HepG2 (cell line): Measurements from ENCODE around the gene CFAP221. TPM values are rescaled to one million over a fixed set of nuclear protein-coding genes. Genes with fewer than 3 reads are reported as not detected.

Experiments
- ARNTL ChIP-seq: sonication (generic); formaldehyde crosslinking; IDR thresholded peaks from 2 replicates; pipeline ENCODE4 v1.4.0; 2020; ENCODE audit warnings: mild to moderate bottlenecking, missing genetic modification reagents
- ATF7-NPFF ChIP-seq: sonication (generic); formaldehyde crosslinking; IDR thresholded peaks from 2 replicates; pipeline ENCODE4 v1.8.1; 2023; ENCODE audit warnings: mild to moderate bottlenecking, low read depth, missing genetic modification reagents, moderate library complexity
- FOXK1 ChIP-seq: sonication (generic); formaldehyde crosslinking; IDR thresholded peaks from 2 replicates; pipeline ENCODE4 v1.4.0; 2020; ENCODE audit warnings: low read depth, missing genetic modification reagents, borderline replicate concordance
- NCOA5 ChIP-seq: sonication (generic); formaldehyde crosslinking; IDR thresholded peaks from 2 replicates; pipeline ENCODE4 v1.4.0; 2020; ENCODE audit warnings: missing genetic modification reagents
- POGZ ChIP-seq: sonication (generic); formaldehyde crosslinking; IDR thresholded peaks from 2 replicates; pipeline ENCODE4 v1.4.0; 2020; ENCODE audit warnings: mild to moderate bottlenecking, missing genetic modification reagents
- PRPF4 ChIP-seq: fragments of 200-400 bp; formaldehyde crosslinking; IDR thresholded peaks from 2 replicates; pipeline ENCODE4 v1.6.1; 2016; ENCODE audit warnings: low read length, low read depth; ENCODE audit not compliant: poor library complexity, severe bottlenecking
- RFXANK ChIP-seq: IDR thresholded peaks from 2 replicates; pipeline ENCODE4 v1.6.1; 2016
- SMARCE1 ChIP-seq: fragments of 450-650 bp; IDR thresholded peaks from 2 replicates; pipeline ENCODE4 v1.6.1; 2017; ENCODE audit warnings: borderline replicate concordance
- SMYD3 ChIP-seq: sonication (generic); formaldehyde crosslinking; IDR thresholded peaks from 2 replicates; pipeline ENCODE4 v1.8.1; 2023; ENCODE audit warnings: mild to moderate bottlenecking, missing genetic modification reagents
- TCF12 ChIP-seq, 2 experiments: fragments of 450-650 bp in 1 of 2; sonication (generic) in 1 of 2; formaldehyde crosslinking in 1 of 2; IDR thresholded peaks; 2 replicates each; pipeline versions ENCODE4 v1.6.1 to v1.8.0; 2017 to 2022; ENCODE audit warnings: antibody characterized with exemption in 1 of 2, mild to moderate bottlenecking in 1 of 2, missing genetic modification reagents in 1 of 2, moderate library complexity in 1 of 2
- ZBTB4 ChIP-seq: sonication (generic); formaldehyde crosslinking; IDR thresholded peaks from 2 replicates; pipeline ENCODE4 v1.4.0; 2020; ENCODE audit warnings: missing genetic modification reagents, mild to moderate bottlenecking, borderline replicate concordance
- ZNF354B ChIP-seq: sonication (generic); formaldehyde crosslinking; IDR thresholded peaks from 2 replicates; pipeline ENCODE4 v1.8.0; 2022; ENCODE audit warnings: mild to moderate bottlenecking, missing genetic modification reagents
- ZNF546 ChIP-seq: sonication (generic); formaldehyde crosslinking; conservative IDR thresholded peaks from 2 replicates; pipeline ENCODE4 v1.8.1; 2023; ENCODE audit warnings: mild to moderate bottlenecking, missing genetic modification reagents
- ZNF770 ChIP-seq: sonication (generic); formaldehyde crosslinking; IDR thresholded peaks from 2 replicates; pipeline ENCODE4 v1.5.0; 2020; ENCODE audit warnings: mild to moderate bottlenecking, missing genetic modification reagents
- ZNF891 ChIP-seq: sonication (generic); formaldehyde crosslinking; IDR thresholded peaks from 2 replicates; pipeline ENCODE4 v1.5.0; 2020; ENCODE audit warnings: mild to moderate bottlenecking, missing genetic modification reagents
- ZZZ3 ChIP-seq: sonication (generic); formaldehyde crosslinking; IDR thresholded peaks from 2 replicates; pipeline ENCODE4 v1.4.0; 2020; ENCODE audit warnings: missing genetic modification reagents, mild to moderate bottlenecking, borderline replicate concordance
- polyA plus RNA-seq, 8 experiments: library from polyadenylated mRNA; depleted of rRNA in 3 of 8; stranded (reverse) in 7 of 8; unstranded in 1 of 8; fragments of >200 nt; fragmentation: Illumina TruSeq in 4 of 8; extraction: Trizol in 4 of 8; gene quantifications; 2 replicates each; pipeline versions ENCODE4 v1.2.1 to v1.2.3, GENCODE V29; 2011 to 2016; ENCODE audit warnings: low read depth in 4 of 8, missing spikeins in 1 of 8, mixed read lengths in 1 of 8; ENCODE audit not compliant: insufficient read depth in 1 of 8
- total RNA-seq, 5 experiments: library from RNA; depleted of rRNA; stranded (reverse); fragments of >200 nt; fragmentation: Illumina TruSeq; extraction: Trizol; gene quantifications; 2 replicates each; pipeline ENCODE4 v1.2.3, GENCODE V29; 2016; ENCODE audit warnings: low read depth in 1 of 5
- TF ChIP-seq, protein P1 (sequence below): IDR thresholded peaks from 2 replicates; pipeline ENCODE4 v1.6.1; 2016; ENCODE audit warnings: missing biosample characterization, missing genetic modification reagents, low read depth

The CFAP221 gene
- total and polyA plus RNA-seq, 2 of the 13 experiments (the other 11 are each of a cell fraction or from before 2014, with no cell fraction given) = not detected

GRCh38 chr2:119544075-119544938, at the start of gene CFAP221 (continued):
- 0 out of 2 replicates have a peak, but pooled peaks have one; percentile 30 for TF ChIP-seq ZNF354B (CRISPR knock-in tag)
- no peak for TF ChIP-seq ZBTB4 (CRISPR knock-in tag)
- TF ChIP-seq ARNTL (CRISPR knock-in tag) = no peak
- no peak for TF ChIP-seq ZZZ3 (CRISPR knock-in tag)
- TF ChIP-seq PRPF4 = no peak
- no peak for TF ChIP-seq RFXANK (CRISPR knock-in tag)
- no peak for TF ChIP-seq ZNF891 (CRISPR knock-in tag)
- TF ChIP-seq, protein P1, sequence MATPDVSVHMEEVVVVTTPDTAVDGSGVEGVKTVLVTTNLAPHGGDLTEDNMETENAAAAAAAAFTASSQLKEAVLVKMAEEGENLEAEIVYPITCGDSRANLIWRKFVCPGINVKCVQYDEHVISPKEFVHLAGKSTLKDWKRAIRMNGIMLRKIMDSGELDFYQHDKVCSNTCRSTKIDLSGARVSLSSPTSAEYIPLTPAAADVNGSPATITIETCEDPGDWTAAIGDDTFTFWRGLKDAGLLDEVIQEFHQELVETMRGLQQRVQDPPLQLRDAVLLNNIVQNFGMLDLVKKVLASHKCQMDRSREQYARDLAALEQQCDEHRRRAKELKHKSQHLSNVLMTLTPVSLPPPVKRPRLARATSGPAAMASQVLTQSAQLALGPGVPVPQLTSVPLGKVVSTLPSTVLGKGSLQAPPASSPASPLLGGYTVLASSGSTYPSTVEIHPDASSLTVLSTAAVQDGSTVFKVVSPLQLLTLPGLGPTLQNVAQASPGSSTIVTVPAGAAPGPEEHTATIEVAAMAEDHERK (CRISPR knock-in tag) = no peak
- TF ChIP-seq ATF7-NPFF = no peak; the same call in none of the 2 replicates
- TF ChIP-seq POGZ (CRISPR knock-in tag) = no peak
- no peak for TF ChIP-seq SMYD3 (CRISPR knock-in tag)
- no peak for TF ChIP-seq ZNF546 (CRISPR knock-in tag)
- TF ChIP-seq ZNF770 (CRISPR knock-in tag) = no peak
- TF ChIP-seq FOXK1 (CRISPR knock-in tag) = no peak; the same call in 1 of the 2 replicates
- no peak for TF ChIP-seq TCF12 (IDR thresholded peaks at IDR 0.05)
- TF ChIP-seq TCF12 (CRISPR knock-in tag; IDR thresholded peaks at IDR 0.05) = no peak
- no peak for TF ChIP-seq NCOA5 (CRISPR knock-in tag)
- no peak for TF ChIP-seq SMARCE1
